NK-92 (cell line): ENCODE measurements around the gene POR.

Source experiments
- DNase-seq: peaks from one replicate; lab custom pipeline; 2025; ENCODE audit not compliant: unreplicated experiment; lab: John Stamatoyannopoulos, UW

The POR gene

GRCh38 chr7:75915416-75916156 is 631 bp downstream of the POR start:
- no peak for DNase-seq

- no peak for DNase-seq
Measured at GRCh38 chr7:75916259-75916658, 1.3 kb downstream of the POR start.

- DNase-seq = no peak
Measured at GRCh38 chr7:75916685-75917634, 2.0 kb downstream of the POR start.

- DNase-seq = no peak
Measured at GRCh38 chr7:75920431-75921161, 5.6 kb downstream of the POR start.

GRCh38 chr7:75921479-75921878 is 6.5 kb downstream of the POR start:
- no peak for DNase-seq

GRCh38 chr7:75922966-75923603 is 8.1 kb downstream of the POR start:
- DNase-seq = no peak

- no peak for DNase-seq
Measured at GRCh38 chr7:75924256-75924655, 9.3 kb downstream of the POR start.

GRCh38 chr7:75924889-75925288 is 9.9 kb downstream of the POR start:
- DNase-seq = no peak

GRCh38 chr7:75925717-75926435 is 10.9 kb downstream of the POR start:
- DNase-seq = no peak

GRCh38 chr7:75928568-75928914 is 13.6 kb downstream of the POR start:
- DNase-seq = no peak

GRCh38 chr7:75931680-75932079 is 16.7 kb downstream of the POR start:
- no peak for DNase-seq

- DNase-seq = no peak
Measured at GRCh38 chr7:75937958-75938786, 23.2 kb downstream of the POR start.

- no peak for DNase-seq
Measured at GRCh38 chr7:75938921-75939320, 24.0 kb downstream of the POR start.

GRCh38 chr7:75943864-75944263 is 28.9 kb downstream of the POR start:
- DNase-seq = no peak

GRCh38 chr7:75944507-75944906 is 29.6 kb downstream of the POR start:
- no peak for DNase-seq

GRCh38 chr7:75945297-75946168 is 30.6 kb downstream of the POR start:
- no peak for DNase-seq

GRCh38 chr7:75946207-75946855 is 31.4 kb downstream of the POR start:
- no peak for DNase-seq

- no peak for DNase-seq
Measured at GRCh38 chr7:75948179-75948578, 33.2 kb downstream of the POR start.
